T-helper 17 cell (primary cell): Measurements from ENCODE around the gene NAT14. TPM values are rescaled to one million over a fixed set of nuclear protein-coding genes. Genes with fewer than 3 reads are reported as not detected.

Experiments
- ATAC-seq: fragments of 150-1000 bp; cut with Tn5 transposase; 2 replicates; pipeline ENCODE4 v1.10.0; 2021; ENCODE audit warnings: mild to moderate bottlenecking, moderate library complexity
- DNase-seq, 3 donors: peaks; one replicate each; pipeline versions ENCODE4 v3.0.0 to v3.0.0-alpha.2; 2020 to 2021
- H3K9me3 ChIP-seq: one replicate; pipeline ENCODE4 v1.7.0; 2013; ENCODE audit warnings: low read length, mild to moderate bottlenecking; ENCODE audit not compliant: control insufficient read depth, poor library complexity, severe bottlenecking
- H3K27ac Mint-ChIP-seq: one replicate; pipeline ENCODE4 v1.8.0; 2022; ENCODE audit warnings: mild to moderate bottlenecking, moderate library complexity, mixed read lengths
- H3K27me3 Mint-ChIP-seq: one replicate; pipeline ENCODE4 v1.8.0; 2022; ENCODE audit warnings: mixed read lengths
- H3K36me3 Mint-ChIP-seq: one replicate; pipeline ENCODE4 v1.8.0; 2022; ENCODE audit warnings: low read depth, mixed read lengths
- H3K4me1 Mint-ChIP-seq: one replicate; pipeline ENCODE4 v1.8.0; 2022; ENCODE audit warnings: mild to moderate bottlenecking, mixed read lengths
- H3K4me3 Mint-ChIP-seq: one replicate; pipeline ENCODE4 v1.8.0; 2022; ENCODE audit warnings: mild to moderate bottlenecking, moderate library complexity, mixed read lengths
- total RNA-seq, 4 donors: library from RNA in 2 of 4; stranded (reverse) in 2 of 4; gene quantifications; one replicate each; pipeline ENCODE4 v1.2.3 and lab custom pipeline; 2022 to 2026

Gene NAT14
- total RNA-seq, 2 donors from 2014 or later, result 9.1 to 11.9 TPM

DNA sequence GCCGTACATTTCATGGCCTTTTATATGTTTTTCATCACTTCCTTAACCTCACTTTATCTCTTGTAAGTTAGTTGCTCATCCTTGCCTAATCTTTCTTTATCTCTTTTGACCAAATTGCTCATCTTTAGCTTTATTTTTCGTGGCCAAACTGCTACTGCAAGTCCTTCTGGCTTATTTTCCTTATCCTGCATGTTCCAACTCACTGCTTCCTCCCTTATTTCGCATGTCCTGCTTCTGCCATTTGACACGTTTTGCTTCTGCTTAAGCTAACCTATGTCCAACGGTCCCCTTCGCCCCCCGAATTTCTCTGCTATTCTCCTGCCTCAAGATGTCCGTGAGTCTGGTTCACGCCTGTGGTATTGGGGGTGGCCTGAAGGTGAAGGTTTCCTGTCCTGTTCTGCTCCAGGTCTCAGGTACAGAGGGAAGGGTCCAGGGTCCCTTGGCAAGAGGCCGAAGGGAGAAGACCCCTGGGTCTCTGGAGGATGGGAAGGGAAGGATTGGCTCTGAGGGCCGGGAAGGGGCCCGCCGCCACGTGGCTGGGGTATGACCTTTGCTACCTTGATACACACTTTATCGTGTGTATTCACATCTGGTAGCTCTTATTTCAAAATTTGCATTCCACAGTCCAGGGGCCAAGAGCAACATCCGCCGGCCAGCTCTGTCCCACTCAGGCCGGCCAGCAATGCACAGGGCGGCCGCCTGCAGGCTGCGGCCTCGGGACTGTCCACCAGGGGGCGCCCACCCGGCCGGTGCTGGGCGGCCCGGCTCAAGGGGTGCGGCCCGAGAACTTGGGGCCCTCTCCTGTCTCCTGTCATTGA is 17.5 kb upstream of the NAT14 start:
- no peak overlapping the region for H3K4me3 Mint-ChIP-seq
- H3K36me3 Mint-ChIP-seq, result no peaks in the 10 kb centered on the region
- ATAC-seq, result peak; percentile 96
- no peaks in the 10 kb centered on the region for H3K27me3 Mint-ChIP-seq
- peaks cover 7% of the 10 kb centered on the region for H3K4me1 Mint-ChIP-seq
- peak; percentile 59 to 73 (median 65) for DNase-seq
- H3K27ac Mint-ChIP-seq, result no peak overlapping the region
- H3K9me3 ChIP-seq, result no peaks in the 10 kb centered on the region

- H3K9me3 ChIP-seq, result no peaks in the 10 kb centered on the region
- no peak overlapping the region for H3K4me3 Mint-ChIP-seq
- H3K36me3 Mint-ChIP-seq, result no peaks in the 10 kb centered on the region
- no peaks in the 10 kb centered on the region for H3K27me3 Mint-ChIP-seq
- no peak overlapping the region for H3K27ac Mint-ChIP-seq
- ATAC-seq (no peak), DNase-seq (no peak)
- peaks cover 6% of the 10 kb centered on the region for H3K4me1 Mint-ChIP-seq
Measured at GRCh38 chr19:55468054-55468393, 17.0 kb upstream of the NAT14 start.

GRCh38 chr19:55471266-55471665 is 13.7 kb upstream of the NAT14 start:
- Mint-ChIP-seq H3K36me3 (no peaks in the 10 kb centered on the region), H3K4me3 (no peak overlapping the region), H3K27me3 (no peaks in the 10 kb centered on the region), H3K4me1 (peaks cover 3% of the 10 kb centered on the region), H3K27ac (no peak overlapping the region)
- ATAC-seq, result no peak
- no peak for DNase-seq
- H3K9me3 ChIP-seq, result no peaks in the 10 kb centered on the region

DNA sequence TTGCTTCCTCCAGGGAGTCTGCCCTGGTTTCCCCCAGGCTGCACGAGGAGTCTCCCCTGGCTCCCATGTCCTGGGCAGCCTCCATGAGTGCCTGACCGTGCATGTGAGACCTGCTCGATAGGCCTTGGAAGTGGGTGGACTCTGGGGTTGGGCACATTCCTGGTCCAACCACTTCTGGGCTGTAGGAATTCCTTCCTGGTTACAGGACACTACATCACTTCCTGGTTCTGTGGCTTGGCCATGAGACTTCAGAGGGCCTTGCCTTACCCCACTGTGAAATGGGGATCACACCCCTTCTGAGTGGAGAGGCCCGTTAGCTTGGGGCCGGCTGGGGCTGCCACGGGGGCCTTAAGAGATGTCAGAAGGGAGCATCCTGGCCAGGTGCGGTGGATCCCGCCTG is 12.5 kb upstream of the NAT14 start:
- DNase-seq (no peak), ATAC-seq (no peak)
- Mint-ChIP-seq H3K27me3 (no peaks in the 10 kb centered on the region), H3K4me3 (no peak overlapping the region), H3K27ac (no peak overlapping the region), H3K4me1 (peaks cover 3% of the 10 kb centered on the region), H3K36me3 (no peaks in the 10 kb centered on the region)
- no peaks in the 10 kb centered on the region for H3K9me3 ChIP-seq

DNA sequence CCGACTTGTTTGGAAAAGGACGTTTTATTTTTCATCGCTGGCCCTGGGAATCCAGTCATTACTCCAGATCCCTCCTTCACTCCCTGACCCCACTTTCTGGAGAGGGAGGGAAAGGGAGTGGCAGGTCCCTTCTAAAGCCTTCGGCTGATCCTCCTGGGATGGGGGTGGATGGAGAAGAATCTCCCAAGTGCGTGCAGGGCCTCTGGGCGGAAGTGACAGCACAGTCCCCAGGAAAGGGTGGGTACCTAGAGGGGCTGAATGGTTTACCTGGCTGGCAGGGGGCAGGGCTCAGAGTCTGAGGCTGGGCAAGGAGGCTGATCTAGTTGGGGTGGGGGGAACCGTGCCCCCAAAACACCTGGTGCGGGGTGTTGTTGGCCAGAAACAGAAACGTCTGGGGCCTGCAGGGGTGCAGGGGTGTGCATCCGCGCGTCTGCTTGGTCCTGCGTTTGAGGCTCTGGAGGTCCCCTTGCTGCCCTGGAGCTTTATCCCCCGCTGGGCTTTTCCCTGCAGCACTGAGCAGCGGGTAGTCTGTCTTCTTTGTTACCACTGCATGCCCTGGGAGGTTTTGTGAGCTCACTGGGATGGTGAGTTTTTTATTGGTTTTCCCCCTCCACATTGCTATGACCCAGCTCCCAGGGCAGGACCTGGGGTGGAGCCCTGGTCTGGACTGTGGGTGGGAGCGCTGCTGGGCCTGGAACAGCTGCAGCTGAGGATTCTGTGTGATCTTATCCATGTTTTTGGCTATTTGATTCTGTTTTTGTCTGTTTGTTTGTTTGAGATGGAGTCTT is 11.6 kb upstream of the NAT14 start:
- Mint-ChIP-seq H3K36me3 (no peaks in the 10 kb centered on the region), H3K4me3 (no peak overlapping the region), H3K4me1 (peaks cover 8% of the 10 kb centered on the region), H3K27ac (no peak overlapping the region), H3K27me3 (no peaks in the 10 kb centered on the region)
- no peaks in the 10 kb centered on the region for H3K9me3 ChIP-seq
- no peak for DNase-seq
- no peak for ATAC-seq

DNA sequence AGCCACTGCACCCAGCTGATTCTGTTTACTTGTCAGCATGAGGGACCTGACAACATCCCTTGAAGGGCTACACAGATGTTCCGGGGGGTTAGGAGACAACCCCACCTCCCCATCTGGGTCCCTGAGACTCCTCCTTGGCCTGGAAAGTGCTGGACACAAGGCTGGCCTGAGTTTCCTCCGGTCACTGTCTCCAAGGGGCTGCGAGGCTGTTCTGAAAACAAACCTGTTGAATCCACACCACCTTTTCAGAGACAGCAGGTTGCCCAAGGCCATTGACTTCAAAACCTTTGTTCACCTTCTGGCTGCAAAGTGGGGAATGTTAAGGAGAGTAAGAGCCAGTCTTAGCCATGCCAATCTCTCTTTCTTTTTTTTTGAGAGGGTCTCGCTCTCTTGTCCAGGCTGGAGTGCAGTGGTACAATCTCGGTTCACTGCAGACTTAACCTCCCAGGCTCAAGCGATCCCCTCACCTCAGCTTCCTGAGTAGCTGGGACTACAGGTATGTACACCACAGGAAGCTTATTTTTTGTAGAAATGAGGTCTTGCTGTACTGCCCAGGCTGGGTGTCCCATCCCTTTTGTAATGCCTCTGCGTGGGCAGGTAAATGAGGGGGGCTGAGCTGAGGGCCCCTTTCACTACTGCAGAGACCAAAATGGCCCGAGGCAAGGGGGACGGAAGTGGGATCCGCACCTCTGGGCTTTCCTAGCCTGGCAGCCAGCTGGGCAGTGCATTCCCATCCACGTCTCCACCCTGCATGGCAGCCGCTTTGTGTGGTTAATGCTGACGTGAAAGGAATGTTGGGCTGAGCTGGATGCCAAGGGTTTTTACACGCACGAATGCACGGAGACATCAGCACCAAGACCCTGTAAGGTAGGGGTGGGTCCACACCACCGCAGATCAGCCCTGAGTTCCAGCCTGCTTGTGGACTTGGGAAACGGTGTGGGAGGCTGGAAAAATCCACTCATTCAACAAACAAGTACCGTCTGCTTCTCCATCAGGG is 10.4 kb upstream of the NAT14 start:
- no peak for ATAC-seq
- no peak overlapping the region for H3K27ac Mint-ChIP-seq
- H3K36me3 Mint-ChIP-seq, result peaks cover 2% of the 10 kb centered on the region
- no peak overlapping the region for H3K4me3 Mint-ChIP-seq
- H3K4me1 Mint-ChIP-seq, result peaks cover 18% of the 10 kb centered on the region
- H3K27me3 Mint-ChIP-seq, result no peaks in the 10 kb centered on the region
- no peak for DNase-seq
- no peaks in the 10 kb centered on the region for H3K9me3 ChIP-seq

GRCh38 chr19:55476100-55476775 is 8.8 kb upstream of the NAT14 start, which contains the start of gene ZNF628:
TSS of gene ZNF628 (plus strand) at chr19:55476617. CDS start at chr19:55479911, 3,294 bp downstream.
- Mint-ChIP-seq H3K27ac (peak within 1 kb of the TSS; percentile 80), H3K4me3 (peak within 1 kb of the TSS; percentile 87), H3K36me3 (peaks cover 2% of the 10 kb centered on the region), H3K27me3 (no peaks in the 10 kb centered on the region), H3K4me1 (peaks cover 22% of the 10 kb centered on the region)
- no peaks in the 10 kb centered on the region for H3K9me3 ChIP-seq
- DNase-seq (peak; percentile 93 to 97 (median 95)), ATAC-seq (peak; percentile 94)

- Mint-ChIP-seq H3K27ac (peak overlapping the region; percentile 51), H3K4me3 (peak overlapping the region; percentile 77), H3K36me3 (peaks cover 2% of the 10 kb centered on the region), H3K4me1 (peaks cover 22% of the 10 kb centered on the region), H3K27me3 (no peaks in the 10 kb centered on the region)
- no peaks in the 10 kb centered on the region for H3K9me3 ChIP-seq
- no peak for DNase-seq
- ATAC-seq, result no peak
Measured at GRCh38 chr19:55477905-55478304, 7.1 kb upstream of the NAT14 start.

GRCh38 chr19:55478364-55478763 is 6.6 kb upstream of the NAT14 start:
- no peaks in the 10 kb centered on the region for H3K9me3 ChIP-seq
- DNase-seq (no peak), ATAC-seq (no peak)
- Mint-ChIP-seq H3K27ac (peak overlapping the region; percentile 51), H3K27me3 (no peaks in the 10 kb centered on the region), H3K36me3 (peaks cover 2% of the 10 kb centered on the region), H3K4me3 (peak overlapping the region; percentile 77), H3K4me1 (peaks cover 22% of the 10 kb centered on the region)

DNA sequence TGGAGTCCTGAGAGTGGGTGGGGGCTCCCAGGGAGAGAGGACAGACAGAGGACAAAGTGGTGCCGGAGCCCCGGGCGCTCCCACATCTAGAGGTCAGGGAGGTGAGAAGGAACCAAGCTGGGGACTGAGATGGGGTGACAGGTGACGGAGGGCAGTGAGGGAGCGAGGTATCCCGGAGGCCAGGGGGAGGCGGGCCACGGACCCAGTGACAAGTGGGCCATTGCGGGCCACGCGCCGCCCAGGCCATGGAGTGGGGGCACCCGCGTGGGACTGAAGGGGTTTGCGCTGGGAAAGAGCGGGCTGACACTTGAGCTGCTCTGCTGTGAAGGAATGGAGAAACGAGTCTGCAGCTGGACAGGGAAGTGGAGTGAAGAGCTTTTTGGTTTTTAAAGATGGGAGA is 5.9 kb upstream of the NAT14 start:
- ATAC-seq (no peak), DNase-seq (no peak)
- peaks cover 2% of the 10 kb centered on the region for H3K36me3 Mint-ChIP-seq
- peak overlapping the region; percentile 77 for H3K4me3 Mint-ChIP-seq
- H3K27ac Mint-ChIP-seq, result no peak overlapping the region
- peaks cover 22% of the 10 kb centered on the region for H3K4me1 Mint-ChIP-seq
- H3K27me3 Mint-ChIP-seq, result no peaks in the 10 kb centered on the region
- no peaks in the 10 kb centered on the region for H3K9me3 ChIP-seq

GRCh38 chr19:55479451-55480230 is 5.3 kb upstream of the NAT14 start:
- no peaks in the 10 kb centered on the region for H3K9me3 ChIP-seq
- ATAC-seq (no peak), DNase-seq (no peak)
- H3K4me3 Mint-ChIP-seq, result peak overlapping the region; percentile 77
- peaks cover 22% of the 10 kb centered on the region for H3K4me1 Mint-ChIP-seq
- no peak overlapping the region for H3K27ac Mint-ChIP-seq
- no peaks in the 10 kb centered on the region for H3K27me3 Mint-ChIP-seq
- peaks cover 2% of the 10 kb centered on the region for H3K36me3 Mint-ChIP-seq
